Measurements from ENCODE around the gene CHRNA3. TPM values are rescaled to one million over a fixed set of nuclear protein-coding genes. Genes with fewer than 3 reads are reported as not detected.
"Not testable (repeated sequence)": the region's sequence is repeated elsewhere in the genome, so short reads cannot be mapped to it uniquely, and the experiment has no call there.

CHRNA3 gene
- total RNA-seq, 4 donors from 2014 or later = 0.09 to 1.3 TPM; not detected in 2

DNA sequence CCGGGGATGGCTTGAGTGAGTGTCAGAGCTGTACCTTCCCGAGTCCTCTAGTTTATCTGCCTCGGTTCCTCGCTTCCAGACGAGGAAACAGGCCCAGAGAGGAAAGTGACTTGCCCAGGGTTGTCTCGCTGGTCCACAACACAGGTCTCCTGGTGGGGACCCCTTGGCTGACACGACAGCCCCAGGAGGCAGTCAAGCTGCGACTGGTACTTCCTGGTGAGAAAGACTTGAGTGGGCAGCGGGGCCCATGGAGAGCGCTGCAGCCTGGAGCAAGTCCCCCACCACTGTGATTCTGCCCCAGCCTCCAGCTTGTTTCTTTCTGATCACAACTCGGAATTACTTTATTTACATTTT lies 56.1 kb downstream of the CHRNA3 start:
- ATAC-seq (ENCODE audit: low FRiP score) = no peak
- no peak for DNase-seq (ENCODE audit: low spot score)
- TF ChIP-seq, protein P1, sequence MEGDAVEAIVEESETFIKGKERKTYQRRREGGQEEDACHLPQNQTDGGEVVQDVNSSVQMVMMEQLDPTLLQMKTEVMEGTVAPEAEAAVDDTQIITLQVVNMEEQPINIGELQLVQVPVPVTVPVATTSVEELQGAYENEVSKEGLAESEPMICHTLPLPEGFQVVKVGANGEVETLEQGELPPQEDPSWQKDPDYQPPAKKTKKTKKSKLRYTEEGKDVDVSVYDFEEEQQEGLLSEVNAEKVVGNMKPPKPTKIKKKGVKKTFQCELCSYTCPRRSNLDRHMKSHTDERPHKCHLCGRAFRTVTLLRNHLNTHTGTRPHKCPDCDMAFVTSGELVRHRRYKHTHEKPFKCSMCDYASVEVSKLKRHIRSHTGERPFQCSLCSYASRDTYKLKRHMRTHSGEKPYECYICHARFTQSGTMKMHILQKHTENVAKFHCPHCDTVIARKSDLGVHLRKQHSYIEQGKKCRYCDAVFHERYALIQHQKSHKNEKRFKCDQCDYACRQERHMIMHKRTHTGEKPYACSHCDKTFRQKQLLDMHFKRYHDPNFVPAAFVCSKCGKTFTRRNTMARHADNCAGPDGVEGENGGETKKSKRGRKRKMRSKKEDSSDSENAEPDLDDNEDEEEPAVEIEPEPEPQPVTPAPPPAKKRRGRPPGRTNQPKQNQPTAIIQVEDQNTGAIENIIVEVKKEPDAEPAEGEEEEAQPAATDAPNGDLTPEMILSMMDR (IDR thresholded peaks at IDR 0.05) = no peak

DNA sequence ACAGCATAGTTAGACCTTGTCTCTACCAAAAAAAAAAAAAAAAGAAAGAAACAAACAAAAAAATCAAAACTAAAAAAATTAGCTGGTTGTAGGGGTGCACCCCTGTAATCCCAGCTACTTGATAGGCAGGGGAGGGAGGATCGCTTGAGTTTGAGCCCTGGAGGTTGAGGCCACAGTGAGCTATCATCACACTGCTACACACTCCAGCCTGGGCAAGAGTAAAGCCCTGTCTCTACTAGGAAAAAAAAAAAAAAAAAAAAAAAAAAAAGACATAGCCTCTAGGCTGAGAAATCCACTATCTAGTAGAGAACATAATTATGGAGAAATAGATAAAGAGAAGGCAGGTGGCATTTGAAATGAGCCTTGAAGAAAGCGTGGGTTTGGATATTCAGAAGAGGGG lies 57.7 kb downstream of the CHRNA3 start:
- TF ChIP-seq, protein P1 (IDR thresholded peaks at IDR 0.05) = no peak
- DNase-seq (ENCODE audit: low spot score) (no peak), ATAC-seq (ENCODE audit: low FRiP score) (no peak)

DNA sequence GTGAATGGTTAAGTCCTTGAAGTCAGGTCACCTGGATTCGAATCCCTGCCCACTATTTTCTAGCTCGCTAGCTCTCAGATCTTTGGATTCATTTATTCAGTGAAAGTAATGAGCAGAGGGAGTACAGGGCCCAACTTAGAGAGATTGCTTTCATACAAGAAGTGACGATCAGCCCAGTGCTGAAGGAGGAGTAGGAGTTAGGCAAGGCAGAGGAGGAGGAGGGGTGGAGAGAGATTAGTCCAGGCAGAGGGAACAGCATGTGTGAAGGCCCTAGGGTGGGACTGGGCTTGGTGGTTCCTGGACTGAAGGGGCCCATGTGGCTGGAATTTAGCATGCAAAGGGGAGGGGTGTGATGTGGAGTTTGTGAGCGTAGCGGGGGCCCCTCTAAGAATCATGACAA lies 59.3 kb downstream of the CHRNA3 start:
- no peak for DNase-seq (ENCODE audit: low spot score)
- no peak for ATAC-seq (ENCODE audit: low FRiP score)
- TF ChIP-seq, protein P1 (IDR thresholded peaks at IDR 0.05) = no peak

DNA sequence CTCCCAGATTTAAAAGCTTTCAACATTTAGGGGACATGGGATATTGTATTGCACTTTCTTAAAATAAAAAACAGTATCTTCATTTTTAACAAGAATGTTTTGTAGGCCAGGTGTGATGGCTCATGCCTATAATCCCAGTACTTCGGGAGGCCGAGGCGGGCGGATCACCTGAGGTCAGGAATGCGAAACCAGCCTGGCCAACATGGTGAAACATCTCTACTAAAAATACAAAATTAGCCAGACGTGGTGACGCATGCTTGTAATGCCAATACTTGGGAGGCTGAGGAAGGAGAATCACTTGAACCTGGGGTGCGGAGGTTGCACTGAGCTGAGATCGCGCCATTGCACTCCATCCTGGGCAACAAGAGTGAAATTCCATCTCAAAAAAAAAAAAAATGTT lies 60.6 kb downstream of the CHRNA3 start:
- not testable (repeated sequence) for DNase-seq (ENCODE audit: low spot score); ATAC-seq (ENCODE audit: low FRiP score)

DNA sequence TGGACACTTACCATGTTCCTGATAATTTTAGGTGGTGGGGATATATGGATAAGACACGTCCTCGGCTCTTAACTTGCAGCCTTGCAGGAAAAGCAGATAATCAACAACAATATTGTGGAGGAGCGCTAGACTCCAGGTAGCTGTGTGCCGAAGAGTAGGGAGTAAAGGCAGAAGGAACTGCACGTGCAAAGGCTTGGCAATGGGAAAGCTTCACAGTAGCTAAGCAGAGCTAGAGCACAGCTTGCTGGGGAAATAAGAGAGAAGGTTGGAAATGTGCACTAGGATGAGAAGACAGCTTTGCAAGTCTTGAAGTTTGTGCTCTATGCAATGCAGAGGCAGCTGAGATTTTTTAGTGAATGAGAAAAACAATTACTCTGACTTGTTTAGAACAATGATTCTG lies 68.2 kb downstream of the CHRNA3 start:
- no peak for ATAC-seq (ENCODE audit: low FRiP score)

DNA sequence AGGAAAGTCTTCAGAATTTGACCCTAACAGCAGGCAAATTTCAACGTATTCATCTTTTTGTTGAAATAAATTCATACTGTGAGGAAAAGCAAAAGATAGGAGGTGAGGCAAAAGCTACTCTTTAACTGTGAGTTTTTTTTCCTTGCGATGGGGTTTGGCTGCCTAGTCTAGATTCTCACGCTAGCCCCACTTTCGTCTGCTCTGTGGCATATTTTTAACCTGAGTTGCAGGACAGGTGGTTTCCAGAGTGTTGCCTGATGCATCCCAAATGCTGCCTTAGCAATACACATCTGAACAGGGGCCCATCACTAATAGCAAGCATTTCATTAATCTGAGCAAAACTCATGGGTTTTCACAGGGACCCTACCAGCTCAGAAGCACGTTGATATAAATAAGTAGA lies 68.9 kb downstream of the CHRNA3 start:
- TF ChIP-seq, protein P1 (IDR thresholded peaks at IDR 0.05) = no peak
- ATAC-seq (ENCODE audit: low FRiP score) (no peak), DNase-seq (ENCODE audit: low spot score) (no peak)

More for the DNA sequence above, 68.2 kb downstream of the CHRNA3 start:
- TF ChIP-seq, protein P1 (IDR thresholded peaks at IDR 0.05) = no peak
- DNase-seq (ENCODE audit: low spot score) = no peak

DNA sequence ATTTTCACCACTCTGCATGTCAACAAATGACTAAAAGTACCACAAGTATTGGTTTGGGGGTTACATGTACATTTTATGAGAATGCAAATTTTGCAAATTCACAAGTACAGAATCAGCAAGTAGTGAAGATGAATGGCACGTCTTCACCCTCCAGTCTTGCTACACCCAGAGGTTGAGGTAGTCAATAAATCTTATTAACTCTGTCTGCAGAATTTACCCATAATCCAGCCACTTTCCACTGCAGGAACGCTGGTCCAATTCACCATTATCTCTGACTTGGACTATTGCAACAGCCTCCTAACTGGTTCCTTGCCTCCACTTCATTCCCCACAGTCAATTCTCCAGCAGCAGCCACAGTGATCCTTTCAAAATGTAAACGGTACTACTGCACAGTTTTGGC lies 70.0 kb downstream of the CHRNA3 start:
- TF ChIP-seq, protein P1 (IDR thresholded peaks at IDR 0.05) = no peak
- DNase-seq (ENCODE audit: low spot score) (no peak), ATAC-seq (ENCODE audit: low FRiP score) (no peak)

DNA sequence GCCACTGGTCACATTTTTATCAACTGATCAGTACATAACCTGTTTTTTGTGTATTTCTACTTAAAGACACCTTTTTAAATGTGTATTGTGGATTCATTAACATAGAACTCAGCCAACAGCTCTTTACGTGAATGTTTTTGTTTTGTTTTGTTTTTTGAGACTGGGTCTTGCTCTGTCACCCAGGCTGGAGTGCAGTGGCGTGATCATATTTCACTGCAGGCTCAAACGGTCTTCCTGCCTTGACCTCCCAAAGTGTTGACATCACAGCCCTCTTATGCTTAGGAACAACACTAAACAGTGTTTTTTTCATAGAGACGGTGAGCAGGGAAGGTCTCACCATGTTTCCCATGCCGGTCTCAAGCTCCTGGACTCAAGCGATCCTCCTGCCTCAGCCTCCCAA lies 70.6 kb downstream of the CHRNA3 start:
- TF ChIP-seq, protein P1 (IDR thresholded peaks at IDR 0.05) = no peak
- no peak for DNase-seq (ENCODE audit: low spot score)
- ATAC-seq (ENCODE audit: low FRiP score) = no peak

Measured in omental fat pad (tissue), 4 donors.